SK-N-SH (cell line): ENCODE measurements around the gene NOTUM. TPM values are rescaled to one million over a fixed set of nuclear protein-coding genes. Genes with fewer than 3 reads are reported as not detected.
"Not testable (repeated sequence)": the region's sequence is repeated elsewhere in the genome, so short reads cannot be mapped to it uniquely, and the experiment has no call there.

ENCODE experiments used
- CTCF ChIA-PET: fragments of 300-600, 350-600 bp; formaldehyde crosslinking; extraction: SDS; loops from one replicate; lab custom pipeline; 2021; lab: Yijun Ruan, JAX
- POLR2A ChIA-PET: fragments of 350-600 bp; sonication (Branson Sonifier 250); formaldehyde crosslinking; extraction: SDS; loops from one replicate; lab custom pipeline; 2020; ENCODE audit warnings: antibody characterized with exemption, inconsistent platforms; lab: Yijun Ruan, JAX
- DNase-seq: peaks from one replicate; pipeline ENCODE4 v3.0.0; 2012
- H2AFZ ChIP-seq: fragments of 200-600 bp; sonication (generic); 2 replicates; pipeline ENCODE4 v1.8.1; 2016; ENCODE audit warnings: antibody characterized with exemption, mild to moderate bottlenecking, low read depth
- H3F3A ChIP-seq: fragments of 200-600 bp; sonication (generic); replicated peaks from 2 replicates; pipeline ENCODE3; 2016; ENCODE audit warnings: antibody characterized with exemption, mild to moderate bottlenecking; ENCODE audit not compliant: insufficient read depth
- H3K27ac ChIP-seq, 2 experiments: fragments of 200-500 bp in 1 of 2; fragments of 200-600 bp in 1 of 2; sonication (Bioruptor generic) in 1 of 2; sonication (generic), shearing (Covaris generic) in 1 of 2; 2 replicates each; pipeline versions ENCODE4 v1.5.1 to v1.6.1; 2014 to 2016; ENCODE audit warnings: low read depth in 2 of 2, inconsistent platforms in 1 of 2, low read length in 1 of 2, mild to moderate bottlenecking in 1 of 2, mixed read lengths in 1 of 2
- H3K27me3 ChIP-seq: fragments of 200-600 bp; sonication (generic), shearing (Covaris generic); 2 replicates; pipeline ENCODE4 v1.6.1; 2016; ENCODE audit warnings: mixed run types; ENCODE audit not compliant: insufficient read depth
- H3K36me3 ChIP-seq, 2 experiments: fragments of 200-500 bp in 1 of 2; fragments of 200-600 bp in 1 of 2; sonication (Bioruptor generic) in 1 of 2; sonication (generic) in 1 of 2; replicated peaks in 1 of 2; 2 replicates each; pipeline versions ENCODE3 to v1.5.1; 2014 to 2016; ENCODE audit warnings: low read length in 1 of 2, mild to moderate bottlenecking in 1 of 2; ENCODE audit not compliant: insufficient read depth in 2 of 2, control insufficient read depth in 1 of 2
- H3K4me1 ChIP-seq, 2 experiments: fragments of 200-500 bp in 1 of 2; fragments of 200-600 bp in 1 of 2; sonication (Bioruptor generic) in 1 of 2; sonication (generic), shearing (Covaris generic) in 1 of 2; 2 replicates each; pipeline versions ENCODE4 v1.5.1 to v1.6.1; 2014 to 2016; ENCODE audit warnings: low read depth in 1 of 2, low read length in 1 of 2, mixed run types in 1 of 2; ENCODE audit not compliant: insufficient read depth in 2 of 2, control insufficient read depth in 1 of 2
- H3K4me2 ChIP-seq: fragments of 200-600 bp; sonication (generic), shearing (Covaris generic); 2 replicates; pipeline ENCODE4 v1.6.1; 2017; ENCODE audit warnings: mixed run types
- H3K4me3 ChIP-seq, 2 experiments: fragments of 200-500 bp in 1 of 2; fragments of 200-600 bp in 1 of 2; sonication (Bioruptor generic) in 1 of 2; sonication (generic), shearing (Covaris generic) in 1 of 2; 2 replicates each; pipeline versions ENCODE4 v1.5.1 to v1.8.1; 2014 to 2016; ENCODE audit warnings: low read depth in 2 of 2, inconsistent platforms in 1 of 2, low read length in 1 of 2, mild to moderate bottlenecking in 1 of 2, mixed read lengths in 1 of 2, moderate library complexity in 1 of 2
- H3K79me2 ChIP-seq: fragments of 200-600 bp; sonication (generic); 2 replicates; pipeline ENCODE4 v1.8.1; 2017; ENCODE audit warnings: mild to moderate bottlenecking; ENCODE audit not compliant: insufficient read depth
- H3K9ac ChIP-seq: fragments of 200-600 bp; sonication (generic); 2 replicates; pipeline ENCODE4 v1.6.1; 2017; ENCODE audit warnings: mixed run types
- H3K9me2 ChIP-seq: fragments of 200-600 bp; sonication (generic); 2 replicates; pipeline ENCODE4 v1.6.1; 2017; ENCODE audit warnings: mixed run types
- H3K9me3 ChIP-seq: fragments of 200-600 bp; sonication (generic); 2 replicates; pipeline ENCODE4 v1.6.1; 2017; ENCODE audit warnings: mixed run types, mild to moderate bottlenecking, moderate library complexity
- H4K20me1 ChIP-seq: fragments of 200-600 bp; sonication (generic); 2 replicates; pipeline ENCODE4 v1.6.1; 2017; ENCODE audit warnings: mild to moderate bottlenecking, mixed run types; ENCODE audit not compliant: insufficient read depth
- EP300 ChIP-seq, 2 experiments: IDR thresholded peaks; 2 replicates each; pipeline versions ENCODE4 v1.4.0 to v1.6.1; 2012; ENCODE audit warnings: borderline replicate concordance in 1 of 2, low read depth in 1 of 2, low read length in 1 of 2
- FOSL2 ChIP-seq: IDR thresholded peaks from 2 replicates; pipeline ENCODE4 v1.4.0; 2012; ENCODE audit warnings: low read depth, mild to moderate bottlenecking, moderate library complexity, borderline replicate concordance
- FOXJ3 ChIP-seq: sonication (generic); formaldehyde crosslinking; IDR thresholded peaks from 2 replicates; pipeline ENCODE4 v1.5.1; 2020; ENCODE audit warnings: mild to moderate bottlenecking, missing genetic modification reagents
- GATA2 ChIP-seq: sonication (generic); formaldehyde crosslinking; IDR thresholded peaks from 2 replicates; pipeline ENCODE4 v1.5.0; 2020; ENCODE audit warnings: mild to moderate bottlenecking, missing genetic modification reagents
- MEF2A ChIP-seq: IDR thresholded peaks from 2 replicates; pipeline ENCODE4 v1.4.0; 2012; ENCODE audit warnings: low read depth, borderline replicate concordance
- TCF12 ChIP-seq: IDR thresholded peaks from 2 replicates; pipeline ENCODE4 v1.4.0; 2012
- TEAD4 ChIP-seq: IDR thresholded peaks from 2 replicates; pipeline ENCODE4 v1.4.0; 2012; ENCODE audit warnings: mild to moderate bottlenecking, borderline replicate concordance; ENCODE audit not compliant: insufficient read depth
- WGBS: methylation state at CpG from one replicate; pipeline ENCODE4 v1.1.6; 2017; ENCODE audit warnings: low lambda C conversion rate; 5-methylcytosine and 5-hydroxymethylcytosine counted together
- polyA plus RNA-seq, 3 experiments: library from polyadenylated mRNA; depleted of rRNA; stranded (reverse); fragments of >200 nt; gene quantifications; 2 replicates each; pipeline ENCODE4 v1.2.3, GENCODE V29; 2012
- TF ChIP-seq, protein P1 (sequence below): IDR thresholded peaks from 2 replicates; pipeline ENCODE4 v1.4.0; 2012; ENCODE audit warnings: low read depth, borderline replicate concordance
- TF ChIP-seq, protein P2 (sequence below): fragments of 200-600 bp; sonication (generic); IDR thresholded peaks from 2 replicates; pipeline ENCODE4 v1.6.1; 2017; ENCODE audit warnings: antibody characterized with exemption, mild to moderate bottlenecking, moderate library complexity

The NOTUM gene
- polyA plus RNA-seq, 1 of the 3 experiments (the other 2 are of a cell fraction) = 0.33 TPM

DNA sequence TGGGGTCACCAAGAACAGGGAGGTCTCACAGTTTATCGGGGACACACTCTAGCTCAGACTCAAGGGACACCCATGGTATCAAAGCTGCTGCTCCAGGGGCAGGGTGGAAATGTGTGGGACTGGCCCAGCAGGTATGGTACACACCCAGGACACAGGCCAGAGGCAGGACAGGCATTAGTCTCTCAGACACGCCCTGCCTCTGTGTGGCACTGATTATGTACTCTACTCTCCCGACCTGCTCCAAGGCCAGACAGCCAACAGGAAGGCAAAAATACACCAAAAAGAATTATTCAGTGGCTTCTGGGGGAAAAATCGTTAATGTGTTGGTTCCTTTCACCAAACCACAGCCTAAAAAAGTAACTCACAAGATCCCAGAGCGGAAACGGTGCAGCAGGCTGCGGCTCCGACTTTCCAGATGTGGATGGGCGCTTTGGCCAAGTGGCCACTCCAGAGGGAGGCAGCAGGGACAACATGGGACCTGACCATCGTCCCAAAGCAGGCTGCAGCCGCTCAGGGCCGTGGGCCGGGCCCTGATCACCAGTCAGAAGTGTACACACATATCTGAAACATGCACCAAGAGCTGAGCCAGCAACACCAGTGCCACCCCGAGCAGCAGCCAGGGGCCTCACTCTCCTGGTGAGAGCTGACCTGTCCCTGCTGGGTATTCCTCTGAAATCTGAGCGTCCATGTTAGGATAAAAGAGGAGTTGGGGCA lies 42.0 kb downstream of the NOTUM start:
- Histone ChIP-seq H3K4me2 (no peak overlapping the region), H3K9me2 (no peaks in the 10 kb centered on the region), H4K20me1 (peaks cover 76% of the 10 kb centered on the region), H3K4me1 (peaks cover 12 to 24% of the 10 kb centered on the region in 2 experiments; a peak in 3 of 4 replicates), H3K27me3 (no peaks in the 10 kb centered on the region), H3K4me3 (no peak overlapping the region), H3K9me3 (no peaks in the 10 kb centered on the region), H3K9ac (no peak overlapping the region), H3K27ac (no peak overlapping the region), H3K79me2 (peaks cover 84% of the 10 kb centered on the region), H2AFZ (no peak overlapping the region), H3K36me3 (peaks cover 17 to 63% of the 10 kb centered on the region in 2 experiments), H3F3A (peaks cover 22% of the 10 kb centered on the region)
- ChIA-PET CTCF (interaction anchor here (2.9 kb wide), 1 partner anchor 49 kb away, joined by 10 read pairs; no protein-coding TSS in a partner anchor), POLR2A (no interaction called here)
- no peak for TF ChIP-seq FOXJ3 (CRISPR knock-in tag)
- TF ChIP-seq FOSL2 = no peak
- TF ChIP-seq EP300 (IDR thresholded peaks at IDR 0.05; ENCODE audit: borderline replicate concordance in 1 of 2, low read depth in 1 of 2, low read length in 1 of 2) = no peak
- no peak for TF ChIP-seq TEAD4
- TF ChIP-seq TCF12 = no peak
- TF ChIP-seq GATA2 (CRISPR knock-in tag) = no peak
- no peak for TF ChIP-seq MEF2A
- TF ChIP-seq, protein P1, sequence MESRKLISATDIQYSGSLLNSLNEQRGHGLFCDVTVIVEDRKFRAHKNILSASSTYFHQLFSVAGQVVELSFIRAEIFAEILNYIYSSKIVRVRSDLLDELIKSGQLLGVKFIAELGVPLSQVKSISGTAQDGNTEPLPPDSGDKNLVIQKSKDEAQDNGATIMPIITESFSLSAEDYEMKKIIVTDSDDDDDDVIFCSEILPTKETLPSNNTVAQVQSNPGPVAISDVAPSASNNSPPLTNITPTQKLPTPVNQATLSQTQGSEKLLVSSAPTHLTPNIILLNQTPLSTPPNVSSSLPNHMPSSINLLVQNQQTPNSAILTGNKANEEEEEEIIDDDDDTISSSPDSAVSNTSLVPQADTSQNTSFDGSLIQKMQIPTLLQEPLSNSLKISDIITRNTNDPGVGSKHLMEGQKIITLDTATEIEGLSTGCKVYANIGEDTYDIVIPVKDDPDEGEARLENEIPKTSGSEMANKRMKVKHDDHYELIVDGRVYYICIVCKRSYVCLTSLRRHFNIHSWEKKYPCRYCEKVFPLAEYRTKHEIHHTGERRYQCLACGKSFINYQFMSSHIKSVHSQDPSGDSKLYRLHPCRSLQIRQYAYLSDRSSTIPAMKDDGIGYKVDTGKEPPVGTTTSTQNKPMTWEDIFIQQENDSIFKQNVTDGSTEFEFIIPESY = no peak
- no peak for DNase-seq
- WGBS = 83% methylated on average over 14 of the region's 15 CpGs

DNA sequence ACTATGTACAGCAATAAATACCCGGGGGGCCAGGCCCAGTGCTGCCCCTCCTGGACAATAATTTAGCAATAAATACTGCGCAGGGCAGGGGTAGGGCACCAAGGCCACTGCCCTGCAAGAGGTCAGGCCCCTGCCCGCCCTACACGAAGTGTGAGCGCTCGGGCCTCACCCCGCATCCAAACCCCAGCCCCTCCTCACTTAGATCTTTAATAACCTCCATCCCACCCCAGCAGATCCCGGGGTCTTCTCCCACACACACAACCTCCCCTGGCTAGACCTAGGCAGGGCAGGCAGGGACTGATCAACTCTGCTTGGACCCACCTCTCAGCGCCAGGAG lies 42.7 kb downstream of the NOTUM start:
- H2AFZ ChIP-seq, H3K27me3 ChIP-seq, DNase-seq, H3K4me2 ChIP-seq, POLR2A ChIA-PET, H3K9me3 ChIP-seq, H3K9me2 ChIP-seq, H3K9ac ChIP-seq: not testable (repeated sequence)
- H3K4me1 ChIP-seq = peaks cover 7 to 21% of the 10 kb centered on the region in 2 experiments; a peak in 3 of 4 replicates
- H3K27ac ChIP-seq = peak overlapping the region in 1 of 2 experiments; percentile 71; a peak in 2 of 4 replicates
- TF ChIP-seq, protein P2, sequence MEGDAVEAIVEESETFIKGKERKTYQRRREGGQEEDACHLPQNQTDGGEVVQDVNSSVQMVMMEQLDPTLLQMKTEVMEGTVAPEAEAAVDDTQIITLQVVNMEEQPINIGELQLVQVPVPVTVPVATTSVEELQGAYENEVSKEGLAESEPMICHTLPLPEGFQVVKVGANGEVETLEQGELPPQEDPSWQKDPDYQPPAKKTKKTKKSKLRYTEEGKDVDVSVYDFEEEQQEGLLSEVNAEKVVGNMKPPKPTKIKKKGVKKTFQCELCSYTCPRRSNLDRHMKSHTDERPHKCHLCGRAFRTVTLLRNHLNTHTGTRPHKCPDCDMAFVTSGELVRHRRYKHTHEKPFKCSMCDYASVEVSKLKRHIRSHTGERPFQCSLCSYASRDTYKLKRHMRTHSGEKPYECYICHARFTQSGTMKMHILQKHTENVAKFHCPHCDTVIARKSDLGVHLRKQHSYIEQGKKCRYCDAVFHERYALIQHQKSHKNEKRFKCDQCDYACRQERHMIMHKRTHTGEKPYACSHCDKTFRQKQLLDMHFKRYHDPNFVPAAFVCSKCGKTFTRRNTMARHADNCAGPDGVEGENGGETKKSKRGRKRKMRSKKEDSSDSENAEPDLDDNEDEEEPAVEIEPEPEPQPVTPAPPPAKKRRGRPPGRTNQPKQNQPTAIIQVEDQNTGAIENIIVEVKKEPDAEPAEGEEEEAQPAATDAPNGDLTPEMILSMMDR = peak; percentile 9; the same call in 1 of the 2 replicates
- WGBS = 28% methylated on average over 9 of the region's 9 CpGs
- peak overlapping the region; percentile 89 to 100; a peak in 2 of 4 replicates for H3K4me3 ChIP-seq
- peaks cover 77% of the 10 kb centered on the region for H3K79me2 ChIP-seq
- H3F3A ChIP-seq = peaks cover 23% of the 10 kb centered on the region
- H4K20me1 ChIP-seq = peaks cover 70% of the 10 kb centered on the region
- peaks cover 17 to 70% of the 10 kb centered on the region in 2 experiments for H3K36me3 ChIP-seq
- CTCF ChIA-PET = interaction anchor here (1.0 to 2.4 kb wide), 3 partner anchors 13 to 49 kb away, joined by 3 to 14 read pairs (median 8); partner anchors contain the start of gene NPB
